GM12874 (cell line): Measurements from ENCODE around the gene TLL1.

ENCODE experiments used
- CTCF ChIP-seq: IDR thresholded peaks from 2 replicates; pipeline ENCODE4 v1.5.1; 2011; ENCODE audit warnings: low read depth, mild to moderate bottlenecking, control low read depth, low read length, moderate library complexity; ENCODE audit not compliant: insufficient read depth

TLL1 gene

GRCh38 chr4:165894159-165894558 lies 21.1 kb downstream of the TLL1 start:
- TF ChIP-seq CTCF: no peak

GRCh38 chr4:165905405-165906027 lies 32.5 kb downstream of the TLL1 start:
- TF ChIP-seq CTCF: no peak

GRCh38 chr4:165906272-165906671 lies 33.2 kb downstream of the TLL1 start:
- TF ChIP-seq CTCF: no peak

GRCh38 chr4:165909947-165910346 lies 36.9 kb downstream of the TLL1 start:
- TF ChIP-seq CTCF: no peak

GRCh38 chr4:165915215-165915614 lies 42.2 kb downstream of the TLL1 start:
- TF ChIP-seq CTCF: no peak

- no peak for TF ChIP-seq CTCF
Observed at GRCh38 chr4:165921546-165921945, 48.5 kb downstream of the TLL1 start.

GRCh38 chr4:165922747-165923146 lies 49.7 kb downstream of the TLL1 start:
- no peak for TF ChIP-seq CTCF
